ENCODE measurements around the gene GDPD5. TPM values are rescaled to one million over a fixed set of nuclear protein-coding genes. Genes with fewer than 3 reads are reported as not detected.

Gene GDPD5
- total RNA-seq, 1 experiment from 2014 or later, result 12.2 TPM

- 0 out of 2 replicates have a peak, but pooled peaks have one; percentile 34 for TF ChIP-seq RELA (CRISPR knock-in tag; IDR thresholded peaks at IDR 0.05; ENCODE audit: borderline replicate concordance)
- TF ChIP-seq SMAD4 (CRISPR knock-in tag; IDR thresholded peaks at IDR 0.05), result no peak
- no peak for TF ChIP-seq NFATC4 (CRISPR knock-in tag; IDR thresholded peaks at IDR 0.05)
- no peak for TF ChIP-seq ELF4 (CRISPR knock-in tag; IDR thresholded peaks at IDR 0.05; ENCODE audit: low read depth)
- TF ChIP-seq ATF3 (CRISPR knock-in tag; conservative IDR thresholded peaks at IDR 0.05), result no peak
- TF ChIP-seq TCF7 (CRISPR knock-in tag; IDR thresholded peaks at IDR 0.05; ENCODE audit: low read depth), result no peak
Measured at GRCh38 chr11:75553182-75553581, 27.4 kb upstream of the GDPD5 start (continued).

- POLR2A ChIA-PET, result interaction anchor here (1.0 kb wide), 1 partner anchor 13 kb away, joined by 6 read pairs; the partner anchor contains the start of gene SERPINH1
- ATAC-seq (no peak), DNase-seq (ENCODE audit: low spot score) (no peak)
- peaks cover 6% of the 10 kb centered on the region; the same call in 1 of the 2 replicates for H3K27me3 Mint-ChIP-seq (ENCODE audit: low read depth)
- H3K27ac Mint-ChIP-seq, result no peak overlapping the region
- peaks cover 23% of the 10 kb centered on the region for H3K4me1 Mint-ChIP-seq
- H3K9me3 Mint-ChIP-seq, result peaks cover 5% of the 10 kb centered on the region
- no peaks in the 10 kb centered on the region; the same call in 1 of the 2 replicates for H3K36me3 Mint-ChIP-seq
- H3K4me3 Mint-ChIP-seq, result no peak overlapping the region
- CTCF ChIA-PET, result interaction anchor here (1.0 to 2.9 kb wide), 4 partner anchors 10 to 48 kb away, joined by 3 to 26 read pairs (median 6); no protein-coding TSS in a partner anchor
- TF ChIP-seq HMGXB4 (CRISPR knock-in tag; IDR thresholded peaks at IDR 0.05) (no peak), E2F1 (CRISPR knock-in tag; IDR thresholded peaks at IDR 0.05) (no peak), OVOL2 (CRISPR knock-in tag; IDR thresholded peaks at IDR 0.05; ENCODE audit: borderline replicate concordance) (no peak), MAX (CRISPR knock-in tag; IDR thresholded peaks at IDR 0.05) (no peak)
Measured at GRCh38 chr11:75549370-75549958, 23.7 kb upstream of the GDPD5 start.

GRCh38 chr11:75548595-75549272 is 23.0 kb upstream of the GDPD5 start:
- POLR2A ChIA-PET, result interaction anchor here (0.8 to 1.0 kb wide), 2 partner anchors 14 to 27 kb away, joined by 3 to 6 read pairs; partner anchors contain the start of gene SERPINH1
- CTCF ChIA-PET, result interaction anchor here (0.5 to 2.9 kb wide), 8 partner anchors 9 to 175 kb away, joined by 3 to 26 read pairs (median 3); no protein-coding TSS in a partner anchor
- ATAC-seq, result no peak
- no peak overlapping the region for H3K4me3 Mint-ChIP-seq
- no peak overlapping the region for H3K27ac Mint-ChIP-seq
- H3K36me3 Mint-ChIP-seq, result no peaks in the 10 kb centered on the region; the same call in 1 of the 2 replicates
- peaks cover 5% of the 10 kb centered on the region for H3K9me3 Mint-ChIP-seq
- TF ChIP-seq ZNF512 (CRISPR knock-in tag; IDR thresholded peaks at IDR 0.05; ENCODE audit: borderline replicate concordance) (no peak), ZNF423 (CRISPR knock-in tag; IDR thresholded peaks at IDR 0.05) (no peak), MYBL2 (CRISPR knock-in tag; IDR thresholded peaks at IDR 0.05) (no peak), ELF4 (CRISPR knock-in tag; IDR thresholded peaks at IDR 0.05; ENCODE audit: low read depth) (no peak), NFATC4 (CRISPR knock-in tag; IDR thresholded peaks at IDR 0.05) (no peak), CBFB (CRISPR knock-in tag; IDR thresholded peaks at IDR 0.05; ENCODE audit: low read depth) (no peak)
- H3K27me3 Mint-ChIP-seq (ENCODE audit: low read depth), result peaks cover 6% of the 10 kb centered on the region; the same call in 1 of the 2 replicates
- no peak for DNase-seq (ENCODE audit: low spot score)
- H3K4me1 Mint-ChIP-seq, result peaks cover 16% of the 10 kb centered on the region
